GM15510 (cell line): ENCODE measurements around the gene PIWIL4.

Source experiments
- POLR2A ChIP-seq: IDR thresholded peaks from 3 replicates; pipeline ENCODE4 v1.6.1; 2011; ENCODE audit warnings: borderline replicate concordance; ENCODE audit not compliant: insufficient read length; ENCODE audit errors: extremely low read depth

PIWIL4 gene

DNA sequence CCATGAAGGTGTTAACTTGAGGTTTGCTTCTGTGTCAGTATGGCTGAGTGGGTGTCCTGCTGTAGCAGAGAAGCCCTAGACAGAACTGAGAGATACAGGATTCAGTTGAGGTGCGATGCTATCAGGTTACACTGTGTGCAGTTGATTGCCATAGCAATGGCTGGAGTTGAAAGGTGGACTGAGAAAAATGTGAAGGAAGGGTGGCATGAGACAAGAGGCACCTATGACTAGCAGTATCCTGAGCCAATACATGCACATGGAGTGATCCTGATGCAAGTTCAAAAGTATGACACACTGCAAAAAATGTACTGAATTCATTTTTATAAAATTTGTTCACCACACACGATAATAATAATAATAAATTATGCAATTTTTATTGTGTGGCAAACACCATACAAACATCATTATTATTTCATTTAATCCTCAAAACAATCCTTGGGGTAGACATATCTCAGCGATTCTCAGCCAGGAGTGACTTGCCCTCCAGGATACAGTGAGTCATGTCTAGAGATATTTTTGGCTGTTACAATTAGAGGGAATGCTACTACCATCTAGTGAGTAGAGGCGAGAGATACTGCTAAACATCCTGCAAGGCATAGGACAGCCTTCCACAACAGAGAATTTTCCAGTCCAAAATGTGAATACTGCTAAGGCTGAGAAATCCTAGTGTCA, 3.9 kb upstream of the PIWIL4 start:
- no peak for TF ChIP-seq POLR2A

GRCh38 chr11:94563848-94564467, 3.2 kb upstream of the PIWIL4 start:
- no peak for TF ChIP-seq POLR2A

DNA sequence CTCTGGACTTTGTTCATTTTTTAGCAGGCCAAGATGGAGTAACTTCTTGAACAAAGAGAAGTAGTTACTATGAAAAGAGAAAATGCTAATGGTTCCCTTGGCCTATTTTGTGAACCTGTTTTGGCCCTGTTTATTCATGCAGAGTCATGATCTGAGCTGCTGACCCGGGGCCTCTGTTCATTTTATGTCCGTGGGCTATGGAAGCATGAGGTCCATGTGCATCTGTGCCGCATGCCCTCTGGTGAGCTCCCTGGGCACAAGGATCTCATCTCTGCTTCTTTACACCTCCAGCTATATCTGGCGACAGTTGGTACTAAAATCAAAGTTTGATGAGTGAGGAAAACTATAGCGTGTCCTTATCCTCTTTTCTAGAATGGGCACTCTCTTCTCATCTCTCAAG, 1.0 kb downstream of the PIWIL4 start:
- no peak for TF ChIP-seq POLR2A

DNA sequence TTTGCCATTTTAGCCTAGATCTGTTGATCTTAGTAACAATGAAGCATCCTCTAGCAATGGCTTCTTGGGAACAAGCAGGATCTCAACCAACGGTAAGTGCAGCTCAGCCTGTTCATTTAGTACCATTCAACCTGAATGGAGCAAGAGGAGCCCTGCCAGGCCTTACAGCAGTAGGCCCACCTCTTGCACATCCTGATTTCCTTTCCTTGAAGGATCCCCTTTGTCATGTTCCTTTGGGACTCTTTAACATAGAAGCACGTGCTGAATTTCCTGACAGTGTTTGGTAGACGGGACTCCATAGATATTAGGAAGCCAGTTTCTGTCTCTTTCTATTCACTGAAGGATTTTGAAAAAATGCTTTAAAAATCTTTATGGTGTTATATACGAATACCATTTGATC, 1.5 kb downstream of the PIWIL4 start:
- TF ChIP-seq POLR2A, result no peak

GRCh38 chr11:94574193-94574961, 7.2 kb downstream of the PIWIL4 start:
- no peak for TF ChIP-seq POLR2A

- no peak for TF ChIP-seq POLR2A
Measured at GRCh38 chr11:94576306-94576705, 9.1 kb downstream of the PIWIL4 start.

GRCh38 chr11:94577841-94578240, 10.7 kb downstream of the PIWIL4 start:
- no peak for TF ChIP-seq POLR2A

DNA sequence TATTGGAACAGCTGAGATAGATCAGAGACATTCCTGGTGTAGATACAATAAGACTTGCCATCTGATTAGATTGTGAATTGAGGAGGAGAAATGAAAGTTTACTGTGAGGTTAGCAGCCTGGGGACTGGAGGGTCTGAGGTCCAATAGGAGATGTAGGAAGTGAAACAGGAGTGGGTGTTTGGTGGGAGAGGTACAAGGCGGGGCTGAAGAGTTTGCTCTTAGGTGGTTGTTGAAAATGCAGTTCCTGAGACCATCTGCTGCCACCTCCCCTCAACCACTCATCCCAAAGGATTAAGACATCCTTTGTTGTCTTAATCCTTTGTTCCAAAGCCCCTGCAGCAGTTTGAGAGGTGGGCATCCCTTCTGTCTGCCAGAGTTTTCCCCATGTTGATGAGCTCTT, 14.8 kb downstream of the PIWIL4 start:
- no peak for TF ChIP-seq POLR2A

- TF ChIP-seq POLR2A, result no peak
Measured at GRCh38 chr11:94583213-94583865, 16.2 kb downstream of the PIWIL4 start.

DNA sequence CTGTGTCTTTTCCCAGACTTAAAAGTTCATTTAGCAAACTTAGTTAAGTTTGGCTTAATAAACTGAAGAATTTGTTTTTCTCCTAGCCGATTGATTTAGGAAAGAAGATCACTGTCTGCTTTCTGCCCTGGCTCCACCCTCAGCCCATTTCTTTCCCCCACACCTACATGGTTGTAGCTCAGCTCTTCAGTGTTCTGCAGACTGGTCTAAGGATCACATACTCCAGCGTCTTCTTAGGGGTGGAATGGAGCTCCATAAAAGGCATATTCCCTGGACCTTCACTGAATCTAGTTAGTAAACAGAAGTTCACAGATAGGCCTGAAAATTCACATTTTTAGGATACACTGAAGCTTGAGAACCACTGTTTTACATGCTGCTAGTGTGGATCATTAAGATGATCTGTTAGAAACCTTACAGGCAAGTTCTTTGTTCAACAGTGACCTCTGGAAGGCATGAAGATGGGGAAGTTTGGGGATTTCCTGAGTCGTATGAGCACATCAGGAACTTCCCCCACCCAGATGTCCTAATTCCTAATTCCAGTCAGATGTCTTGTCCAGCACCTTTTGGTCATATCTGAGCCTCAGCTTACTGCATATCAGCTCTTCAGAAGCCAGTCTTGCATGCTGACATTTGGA, 16.8 kb downstream of the PIWIL4 start:
- TF ChIP-seq POLR2A, result no peak

- TF ChIP-seq POLR2A, result no peak
Measured at GRCh38 chr11:94584978-94585377, 17.8 kb downstream of the PIWIL4 start.

DNA sequence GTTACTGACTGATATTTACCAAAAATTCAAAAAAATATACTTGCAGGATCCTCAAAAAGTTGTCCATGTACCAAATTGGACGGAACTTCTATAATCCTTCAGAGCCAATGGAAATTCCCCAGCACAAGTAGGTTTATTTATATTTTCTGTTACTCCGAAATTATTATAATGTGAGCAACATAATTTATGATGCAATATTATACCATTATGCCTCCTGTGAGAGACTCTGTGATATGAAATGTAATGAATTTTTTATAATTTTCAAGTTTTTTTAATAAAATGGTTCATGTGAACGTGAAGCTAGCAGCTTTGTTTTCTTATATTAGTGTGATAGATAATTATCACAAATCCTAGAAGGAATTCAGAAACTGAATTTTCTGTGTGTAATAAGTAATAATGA, 18.2 kb downstream of the PIWIL4 start:
- no peak for TF ChIP-seq POLR2A

DNA sequence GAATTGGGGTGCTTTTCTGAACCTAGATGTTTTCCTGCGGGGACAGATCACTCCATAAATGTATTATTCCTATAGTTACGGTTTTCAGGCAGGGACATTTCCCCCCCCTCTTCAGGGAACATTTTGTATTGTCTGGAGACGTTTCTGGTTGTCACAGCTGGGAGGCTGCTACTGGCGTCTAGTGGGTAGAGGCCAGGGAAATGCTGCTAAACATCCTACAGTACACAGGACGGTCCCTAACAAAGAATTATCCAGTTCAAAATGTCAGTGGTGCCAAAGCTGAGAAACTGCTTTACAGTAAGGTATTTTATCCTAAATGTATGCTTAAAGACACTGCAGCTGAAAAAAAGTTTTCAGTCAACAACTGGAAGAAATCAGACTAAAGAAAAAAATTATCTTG, 19.4 kb downstream of the PIWIL4 start:
- no peak for TF ChIP-seq POLR2A

DNA sequence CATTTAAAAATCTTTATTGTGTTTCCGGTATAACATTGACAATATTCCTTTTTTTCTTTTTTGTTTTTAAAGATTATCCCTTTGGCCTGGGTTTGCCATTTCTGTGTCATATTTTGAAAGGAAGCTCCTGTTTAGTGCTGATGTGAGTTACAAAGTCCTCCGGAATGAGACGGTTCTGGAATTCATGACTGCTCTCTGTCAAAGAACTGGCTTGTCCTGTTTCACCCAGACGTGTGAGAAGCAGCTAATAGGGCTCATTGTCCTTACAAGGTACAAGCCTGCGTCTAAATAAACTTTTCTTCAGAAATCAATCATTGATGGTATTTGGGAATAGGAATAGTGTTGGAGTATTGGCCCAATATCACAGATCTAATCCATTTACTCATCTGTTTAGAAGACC, 19.8 kb downstream of the PIWIL4 start:
- no peak for TF ChIP-seq POLR2A

GRCh38 chr11:94588366-94588942, 21.3 kb downstream of the PIWIL4 start:
- no peak for TF ChIP-seq POLR2A

GRCh38 chr11:94590352-94591041, 23.3 kb downstream of the PIWIL4 start:
- no peak for TF ChIP-seq POLR2A
